CD14-positive monocyte (primary cell): ENCODE results near the gene ENDOG. TPM values are rescaled to one million over a fixed set of nuclear protein-coding genes. Genes with fewer than 3 reads are reported as not detected.

Experiments used
- DNase-seq, 3 donors: peaks; one replicate each; pipeline ENCODE4 v3.0.0-alpha.2; 2011 to 2022
- H2AFZ ChIP-seq: 2 replicates; pipeline ENCODE4 v1.6.0; 2012; ENCODE audit warnings: mild to moderate bottlenecking, low read depth, low read length, inconsistent platforms; ENCODE audit not compliant: insufficient read depth, poor library complexity, severe bottlenecking
- H3K27ac ChIP-seq, 2 donors: 1 replicate in 1 of 2; 2 replicates in 1 of 2; pipeline ENCODE4 v1.5.1; 2012 to 2013; ENCODE audit warnings: low read length in 2 of 2, control low read depth in 1 of 2, inconsistent platforms in 1 of 2, low read depth in 1 of 2, mild to moderate bottlenecking in 1 of 2
- H3K27me3 ChIP-seq, 2 donors: one replicate each; pipeline versions ENCODE4 v1.6.0 to v1.6.1; 2011 to 2013; ENCODE audit warnings: low read length in 2 of 2; ENCODE audit not compliant: control insufficient read depth in 2 of 2, insufficient read depth in 2 of 2
- H3K36me3 ChIP-seq, 2 donors: replicated peaks in 1 of 2; 1 replicate in 1 of 2; 2 replicates in 1 of 2; pipeline versions ENCODE4 v1.5.1 to v1.6.1; 2012 to 2013; ENCODE audit warnings: low read length in 2 of 2, control low read depth in 1 of 2, inconsistent platforms in 1 of 2, mild to moderate bottlenecking in 1 of 2; ENCODE audit not compliant: insufficient read depth in 2 of 2, control insufficient read depth in 1 of 2
- H3K4me1 ChIP-seq, 2 donors: 1 replicate in 1 of 2; 2 replicates in 1 of 2; pipeline versions ENCODE4 v1.5.1 to v1.6.1; 2012 to 2013; ENCODE audit warnings: low read length in 2 of 2, control low read depth in 1 of 2, inconsistent platforms in 1 of 2, mild to moderate bottlenecking in 1 of 2, moderate library complexity in 1 of 2; ENCODE audit not compliant: insufficient read depth in 2 of 2, control insufficient read depth in 1 of 2
- H3K4me2 ChIP-seq: replicated peaks from 2 replicates; pipeline ENCODE3; 2012; ENCODE audit warnings: low read length, moderate library complexity, mild to moderate bottlenecking; ENCODE audit not compliant: poor library complexity, severe bottlenecking; ENCODE audit errors: extremely low read depth
- H3K4me3 ChIP-seq, 3 experiments: fragments of 200-600 bp in 1 of 3; sonication (generic) in 1 of 3; replicated peaks in 1 of 3; 1 replicate in 2 of 3; 2 replicates in 1 of 3; pipeline ENCODE4 v1.5.1; 2011 to 2013; ENCODE audit warnings: low read length in 3 of 3, mild to moderate bottlenecking in 3 of 3, control low read depth in 2 of 3, low read depth in 2 of 3, inconsistent platforms in 1 of 3, moderate library complexity in 1 of 3
- H3K79me2 ChIP-seq: 2 replicates; pipeline ENCODE4 v1.6.0; 2012; ENCODE audit warnings: mild to moderate bottlenecking, control low read depth, inconsistent platforms, low read length, moderate library complexity; ENCODE audit not compliant: insufficient read depth
- H3K9ac ChIP-seq: 2 replicates; pipeline ENCODE4 v1.6.0; 2017; ENCODE audit warnings: low read length, mild to moderate bottlenecking; ENCODE audit not compliant: insufficient read depth, poor library complexity, severe bottlenecking
- H3K9me3 ChIP-seq, 2 donors: replicated peaks in 1 of 2; 1 replicate in 1 of 2; 2 replicates in 1 of 2; pipeline versions ENCODE4 v1.5.1 to v1.6.1; 2012 to 2013; ENCODE audit warnings: low read length in 2 of 2, control low read depth in 1 of 2; ENCODE audit not compliant: control insufficient read depth in 1 of 2, insufficient read depth in 1 of 2
- H4K20me1 ChIP-seq: 2 replicates; pipeline ENCODE4 v1.6.0; 2012; ENCODE audit warnings: mild to moderate bottlenecking, low read length, control low read depth, moderate library complexity; ENCODE audit not compliant: insufficient read depth
- H3K27ac Mint-ChIP-seq, 7 donors: one replicate each; pipeline ENCODE4 v1.8.0; 2020; ENCODE audit warnings: mild to moderate bottlenecking in 7 of 7, mixed read lengths in 7 of 7, moderate library complexity in 6 of 7, inconsistent platforms in 2 of 7
- H3K27me3 Mint-ChIP-seq, 3 donors: one replicate each; pipeline ENCODE4 v1.8.0; 2021 to 2022; ENCODE audit warnings: low read depth in 3 of 3, mild to moderate bottlenecking in 3 of 3, mixed read lengths in 3 of 3, moderate library complexity in 3 of 3, inconsistent platforms in 1 of 3
- H3K36me3 Mint-ChIP-seq, 2 donors: one replicate each; pipeline ENCODE4 v1.8.0; 2020; ENCODE audit warnings: mixed read lengths in 2 of 2, inconsistent platforms in 1 of 2, mild to moderate bottlenecking in 1 of 2
- H3K4me1 Mint-ChIP-seq: one replicate; pipeline ENCODE4 v1.8.0; 2020; ENCODE audit warnings: mild to moderate bottlenecking, mixed read lengths
- H3K4me3 Mint-ChIP-seq, 2 donors: one replicate each; pipeline ENCODE4 v1.8.0; 2020; ENCODE audit warnings: mild to moderate bottlenecking in 2 of 2, mixed read lengths in 2 of 2, moderate library complexity in 1 of 2
- H3K9me3 Mint-ChIP-seq, 7 donors: one replicate each; pipeline ENCODE4 v1.8.0; 2020 to 2022; ENCODE audit warnings: mixed read lengths in 7 of 7, mild to moderate bottlenecking in 6 of 7, moderate library complexity in 6 of 7, inconsistent platforms in 2 of 7
- WGBS: methylation state at CpG from one replicate; pipeline ENCODE4 v1.1.5; 2013; ENCODE audit warnings: missing lambda C conversion rate; ENCODE audit not compliant: insufficient coverage; 5-methylcytosine and 5-hydroxymethylcytosine counted together
- intact Hi-C, 2 donors: fragments of 100-400 bp; cut with micrococcal nuclease; formaldehyde crosslinking; loops; one replicate each; pipeline versions ENCODE4 v1.15.0 to v1.15.1; 2023
- polyA plus RNA-seq, 3 donors: library from polyadenylated mRNA; depleted of rRNA in 1 of 3; unstranded in 2 of 3; stranded (reverse) in 1 of 3; fragments of 300-500 nt in 2 of 3; fragments of >200 nt in 1 of 3; fragmentation: Illumina TruSeq in 2 of 3; gene quantifications; 1 replicate in 2 of 3; 2 replicates in 1 of 3; pipeline ENCODE4 v1.2.3, GENCODE V29; 2012 to 2021
- TF ChIP-seq, protein P1 (sequence below): fragments of 200-600 bp; IDR thresholded peaks from one replicate; pipeline ENCODE4 v1.8.0; 2022; ENCODE audit warnings: antibody characterized with exemption, mild to moderate bottlenecking

The ENDOG gene
- polyA plus RNA-seq, 3 donors = 7.2 to 24.6 (median 13.0) TPM

- Histone ChIP-seq H3K79me2 (no peaks in the 10 kb centered on the region), H2AFZ (no peak overlapping the region), H3K4me1 (peaks cover 11 to 21% of the 10 kb centered on the region in 2 donors), H3K27ac (no peak overlapping the region), H3K36me3 (peaks cover 39 to 40% of the 10 kb centered on the region in 2 donors), H3K9me3 (no peaks in the 10 kb centered on the region), H3K9ac (no peak overlapping the region), H3K4me3 (peak overlapping the region in 1 of 3 experiments; percentile 78), H3K27me3 (no peaks in the 10 kb centered on the region), H4K20me1 (peaks cover 10% of the 10 kb centered on the region), H3K4me2 (no peak overlapping the region)
- no peak for DNase-seq
- H3K27ac Mint-ChIP-seq = no peak overlapping the region
- TF ChIP-seq, protein P1, sequence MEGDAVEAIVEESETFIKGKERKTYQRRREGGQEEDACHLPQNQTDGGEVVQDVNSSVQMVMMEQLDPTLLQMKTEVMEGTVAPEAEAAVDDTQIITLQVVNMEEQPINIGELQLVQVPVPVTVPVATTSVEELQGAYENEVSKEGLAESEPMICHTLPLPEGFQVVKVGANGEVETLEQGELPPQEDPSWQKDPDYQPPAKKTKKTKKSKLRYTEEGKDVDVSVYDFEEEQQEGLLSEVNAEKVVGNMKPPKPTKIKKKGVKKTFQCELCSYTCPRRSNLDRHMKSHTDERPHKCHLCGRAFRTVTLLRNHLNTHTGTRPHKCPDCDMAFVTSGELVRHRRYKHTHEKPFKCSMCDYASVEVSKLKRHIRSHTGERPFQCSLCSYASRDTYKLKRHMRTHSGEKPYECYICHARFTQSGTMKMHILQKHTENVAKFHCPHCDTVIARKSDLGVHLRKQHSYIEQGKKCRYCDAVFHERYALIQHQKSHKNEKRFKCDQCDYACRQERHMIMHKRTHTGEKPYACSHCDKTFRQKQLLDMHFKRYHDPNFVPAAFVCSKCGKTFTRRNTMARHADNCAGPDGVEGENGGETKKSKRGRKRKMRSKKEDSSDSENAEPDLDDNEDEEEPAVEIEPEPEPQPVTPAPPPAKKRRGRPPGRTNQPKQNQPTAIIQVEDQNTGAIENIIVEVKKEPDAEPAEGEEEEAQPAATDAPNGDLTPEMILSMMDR = no peak
- peaks cover 28 to 41% of the 10 kb centered on the region in 2 donors for H3K36me3 Mint-ChIP-seq
- H3K4me1 Mint-ChIP-seq = peaks cover 19% of the 10 kb centered on the region
- intact Hi-C loops = no loop called here
- peaks cover 0 to 3% (median 0%) of the 10 kb centered on the region in 7 donors for H3K9me3 Mint-ChIP-seq
- peaks cover 3 to 9% (median 5%) of the 10 kb centered on the region in 3 donors for H3K27me3 Mint-ChIP-seq
- H3K4me3 Mint-ChIP-seq = peak overlapping the region in 1 of 2 donors; percentile 77
- 92% methylated on average over 13 of the region's 18 CpGs for WGBS
These were observed 1.7 kb downstream of the ENDOG start for GRCh38 chr9:128819716-128820664.

DNA sequence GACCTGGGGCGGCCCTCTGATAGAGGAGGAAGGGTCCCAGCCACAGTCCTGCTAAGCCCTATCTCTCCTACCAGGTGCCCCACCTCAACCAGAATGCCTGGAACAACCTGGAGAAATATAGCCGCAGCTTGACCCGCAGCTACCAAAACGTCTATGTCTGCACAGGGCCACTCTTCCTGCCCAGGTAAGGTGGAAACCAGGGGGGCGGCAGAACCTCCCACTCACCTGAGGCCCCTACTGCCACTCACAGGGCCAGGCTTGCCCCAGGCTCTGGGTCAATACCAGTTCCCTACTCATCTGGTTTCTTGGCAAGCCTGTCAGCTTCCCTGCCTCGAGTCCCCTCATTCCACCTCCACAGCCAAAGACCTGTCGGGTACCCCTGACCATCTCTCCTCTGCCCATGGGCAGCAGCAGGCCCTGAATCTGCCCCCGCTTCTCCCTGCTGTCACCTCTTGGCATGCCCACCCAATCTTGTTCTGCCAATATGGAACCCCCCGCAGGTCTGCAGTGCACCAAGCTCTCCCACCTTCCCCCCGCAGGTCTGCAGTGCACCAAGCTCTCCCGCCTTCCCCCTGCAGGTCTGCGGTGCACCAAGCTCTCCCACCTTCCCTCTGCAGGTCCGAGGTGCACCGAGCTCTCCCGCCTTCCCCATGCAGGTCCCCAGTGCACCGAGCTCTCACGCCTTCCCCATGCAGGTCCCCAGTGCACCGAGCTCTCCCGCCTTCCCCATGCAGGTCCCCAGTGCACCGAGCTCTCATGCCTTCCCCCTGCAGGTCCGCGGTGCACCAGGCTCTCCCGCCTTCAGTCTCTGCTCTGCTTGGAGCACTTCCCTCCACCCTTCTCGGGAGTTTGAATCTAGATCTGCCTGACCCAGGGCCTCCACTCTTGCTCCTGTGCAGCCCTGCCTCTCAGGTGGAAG lies 2.6 kb downstream of the ENDOG start:
- Histone ChIP-seq H3K79me2 (no peaks in the 10 kb centered on the region), H4K20me1 (peaks cover 10% of the 10 kb centered on the region), H3K36me3 (peaks cover 46 to 49% of the 10 kb centered on the region in 2 donors), H3K9ac (no peak overlapping the region), H3K27ac (no peak overlapping the region), H3K4me3 (no peak overlapping the region), H3K9me3 (no peaks in the 10 kb centered on the region), H3K4me1 (peaks cover 11 to 21% of the 10 kb centered on the region in 2 donors), H2AFZ (no peak overlapping the region), H3K27me3 (no peaks in the 10 kb centered on the region), H3K4me2 (no peak overlapping the region)
- no peak overlapping the region for H3K27ac Mint-ChIP-seq
- H3K27me3 Mint-ChIP-seq = peaks cover 3 to 4% (median 4%) of the 10 kb centered on the region in 3 donors
- intact Hi-C loops = no loop called here
- no peak for DNase-seq
- no peak overlapping the region for H3K4me3 Mint-ChIP-seq
- H3K4me1 Mint-ChIP-seq = peaks cover 19% of the 10 kb centered on the region
- TF ChIP-seq, protein P1 = no peak
- WGBS = 89% methylated on average over 20 of the region's 24 CpGs
- H3K9me3 Mint-ChIP-seq = peaks cover 0 to 3% (median 0%) of the 10 kb centered on the region in 7 donors
- H3K36me3 Mint-ChIP-seq = peaks cover 36 to 50% of the 10 kb centered on the region in 2 donors
